GM12892 (cell line): ENCODE data around the gene AP3S1.

Experiments used
- POLR2A ChIP-seq: IDR thresholded peaks from 2 replicates; pipeline ENCODE4 v1.6.1; 2011; ENCODE audit warnings: low read depth, low read length, control low read depth
- POLR2AphosphoS5 ChIP-seq: IDR thresholded peaks from 2 replicates; pipeline ENCODE4 v1.6.1; 2011; ENCODE audit warnings: low read depth, low read length, control low read depth
- TAF1 ChIP-seq: IDR thresholded peaks from 2 replicates; pipeline ENCODE4 v1.6.1; 2011; ENCODE audit warnings: low read depth, mild to moderate bottlenecking, control low read depth, low read length, borderline replicate concordance

- TF ChIP-seq POLR2A (no peak), TAF1 (no peak), POLR2AphosphoS5 (no peak)
Observed at GRCh38 chr5:115872447-115872846, 30.7 kb downstream of the AP3S1 start.
